Measurements from ENCODE around the gene MYT1. TPM values are rescaled to one million over a fixed set of nuclear protein-coding genes. Genes with fewer than 3 reads are reported as not detected.

Gene MYT1
- total and polyA plus RNA-seq, 2 of the 13 experiments (the other 11 are each of a cell fraction or from before 2014, with no cell fraction given) = 0.58 to 2.5 TPM

DNA sequence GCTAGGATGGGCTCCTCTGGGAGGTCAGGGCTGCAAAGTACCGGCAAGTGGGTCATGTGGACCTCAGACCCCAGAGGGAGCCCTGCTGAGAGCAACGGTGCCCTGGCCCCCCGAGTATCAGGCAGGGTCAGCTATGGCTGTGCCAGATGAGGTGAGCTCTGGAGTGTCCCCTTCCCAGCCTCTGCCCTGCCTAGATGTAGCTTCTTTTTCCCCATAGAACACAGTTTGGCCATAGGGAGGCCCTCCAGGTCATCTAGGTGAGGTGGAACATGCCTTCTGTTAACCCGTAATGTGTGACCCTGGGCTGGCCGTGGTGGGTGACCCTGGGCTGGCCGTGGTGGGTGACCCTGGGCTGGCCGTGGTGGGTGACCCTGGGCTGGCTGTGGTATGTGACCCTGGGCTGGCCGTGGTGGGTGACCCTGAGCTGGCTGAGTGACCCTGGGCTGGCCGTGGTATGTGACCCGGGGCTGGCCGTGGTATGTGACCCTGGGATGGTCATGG is 70.1 kb downstream of the MYT1 start:
- Histone ChIP-seq H3K4me3 (replicated peaks in 1 of 3; ENCODE audit: insufficient read depth in 1 of 3, low read depth in 2 of 3, low read length in 3 of 3) (no peak overlapping the region), H3K4me2 (ENCODE audit: low read depth, low read length) (peak overlapping the region; percentile 25), H4K20me1 (ENCODE audit: insufficient read depth, low read length) (no peaks in the 10 kb centered on the region), H3K9me3 (ENCODE audit: low read length) (no peaks in the 10 kb centered on the region), H2AFZ (ENCODE audit: low read length) (no peak overlapping the region), H3K4me1 (ENCODE audit: insufficient read depth, low read length) (peaks cover 63% of the 10 kb centered on the region), H3K27me3 (ENCODE audit: control insufficient read depth in 1 of 2, insufficient read depth in 2 of 2, low read length in 2 of 2) (peaks cover 0 to 15% of the 10 kb centered on the region in 2 experiments; a peak in 3 of 5 replicates), H3K9ac (ENCODE audit: insufficient read depth, low read depth, low read length) (no peak overlapping the region), H3K79me2 (ENCODE audit: insufficient read depth, low read length) (no peaks in the 10 kb centered on the region), H3K36me3 (replicated peaks in 1 of 2; ENCODE audit: control insufficient read depth in 1 of 2, insufficient read depth in 2 of 2, low read length in 2 of 2) (no peaks in the 10 kb centered on the region), H3K27ac (ENCODE audit: extremely low read length, insufficient read depth, low read length) (peak overlapping the region; percentile 20)
- ATAC-seq (peak; percentile 42), FAIRE-seq (no peak), DNase-seq (ENCODE audit: low spot score) (no peak)
- in situ Hi-C loops (cut with HindIII; ENCODE audit: extremely low pct_ligation_motif_present, low pct_unique_long_range_greater_than_20kb) (no loop called here), intact Hi-C loops (cut with micrococcal nuclease; ENCODE audit: unreplicated experiment) (no loop called here)
- ChIA-PET CTCF (ENCODE audit: low intra/inter-chr PET ratio, low total read pairs) (no interaction called here), POLR2A (interaction anchor here (0.7 to 2.4 kb wide), 5 partner anchors 8 to 22 kb away, joined by 3 to 16 read pairs (median 6); partner anchors contain the start of gene PCMTD2)
- BruUV-seq (replicated peaks) = no TSS peak
- 4% methylated on average over 11 of the region's 11 CpGs for WGBS (ENCODE audit: low lambda C conversion rate)
- TF ChIP-seq, protein P1, sequence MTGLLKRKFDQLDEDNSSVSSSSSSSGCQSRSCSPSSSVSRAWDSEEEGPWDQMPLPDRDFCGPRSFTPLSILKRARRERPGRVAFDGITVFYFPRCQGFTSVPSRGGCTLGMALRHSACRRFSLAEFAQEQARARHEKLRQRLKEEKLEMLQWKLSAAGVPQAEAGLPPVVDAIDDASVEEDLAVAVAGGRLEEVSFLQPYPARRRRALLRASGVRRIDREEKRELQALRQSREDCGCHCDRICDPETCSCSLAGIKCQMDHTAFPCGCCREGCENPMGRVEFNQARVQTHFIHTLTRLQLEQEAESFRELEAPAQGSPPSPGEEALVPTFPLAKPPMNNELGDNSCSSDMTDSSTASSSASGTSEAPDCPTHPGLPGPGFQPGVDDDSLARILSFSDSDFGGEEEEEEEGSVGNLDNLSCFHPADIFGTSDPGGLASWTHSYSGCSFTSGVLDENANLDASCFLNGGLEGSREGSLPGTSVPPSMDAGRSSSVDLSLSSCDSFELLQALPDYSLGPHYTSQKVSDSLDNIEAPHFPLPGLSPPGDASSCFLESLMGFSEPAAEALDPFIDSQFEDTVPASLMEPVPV (CRISPR knock-in tag; IDR thresholded peaks at IDR 0.05) = no peak
- TF ChIP-seq, protein P2, sequence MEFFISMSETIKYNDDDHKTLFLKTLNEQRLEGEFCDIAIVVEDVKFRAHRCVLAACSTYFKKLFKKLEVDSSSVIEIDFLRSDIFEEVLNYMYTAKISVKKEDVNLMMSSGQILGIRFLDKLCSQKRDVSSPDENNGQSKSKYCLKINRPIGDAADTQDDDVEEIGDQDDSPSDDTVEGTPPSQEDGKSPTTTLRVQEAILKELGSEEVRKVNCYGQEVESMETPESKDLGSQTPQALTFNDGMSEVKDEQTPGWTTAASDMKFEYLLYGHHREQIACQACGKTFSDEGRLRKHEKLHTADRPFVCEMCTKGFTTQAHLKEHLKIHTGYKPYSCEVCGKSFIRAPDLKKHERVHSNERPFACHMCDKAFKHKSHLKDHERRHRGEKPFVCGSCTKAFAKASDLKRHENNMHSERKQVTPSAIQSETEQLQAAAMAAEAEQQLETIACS (CRISPR knock-in tag; IDR thresholded peaks at IDR 0.05) = no peak
- TF ChIP-seq, protein P3, sequence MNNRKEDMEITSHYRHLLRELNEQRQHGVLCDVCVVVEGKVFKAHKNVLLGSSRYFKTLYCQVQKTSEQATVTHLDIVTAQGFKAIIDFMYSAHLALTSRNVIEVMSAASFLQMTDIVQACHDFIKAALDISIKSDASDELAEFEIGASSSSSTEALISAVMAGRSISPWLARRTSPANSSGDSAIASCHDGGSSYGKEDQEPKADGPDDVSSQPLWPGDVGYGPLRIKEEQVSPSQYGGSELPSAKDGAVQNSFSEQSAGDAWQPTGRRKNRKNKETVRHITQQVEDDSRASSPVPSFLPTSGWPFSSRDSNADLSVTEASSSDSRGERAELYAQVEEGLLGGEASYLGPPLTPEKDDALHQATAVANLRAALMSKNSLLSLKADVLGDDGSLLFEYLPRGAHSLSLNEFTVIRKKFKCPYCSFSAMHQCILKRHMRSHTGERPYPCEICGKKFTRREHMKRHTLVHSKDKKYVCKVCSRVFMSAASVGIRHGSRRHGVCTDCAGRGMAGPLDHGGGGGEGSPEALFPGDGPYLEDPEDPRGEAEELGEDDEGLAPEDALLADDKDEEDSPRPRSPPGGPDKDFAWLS (CRISPR knock-in tag; IDR thresholded peaks at IDR 0.05; ENCODE audit: borderline replicate concordance) = 0 out of 2 replicates have a peak, but pooled peaks have one; percentile 69
- TF ChIP-seq ZNF724P (CRISPR knock-in tag; IDR thresholded peaks at IDR 0.05; ENCODE audit: borderline replicate concordance) (no peak), KMT2B (CRISPR knock-in tag; IDR thresholded peaks at IDR 0.05) (no peak), EHMT2 (IDR thresholded peaks at IDR 0.05; ENCODE audit: borderline replicate concordance, low read depth, low read length) (no peak), SALL2 (CRISPR knock-in tag; IDR thresholded peaks at IDR 0.05) (no peak), CENPX (CRISPR knock-in tag; IDR thresholded peaks at IDR 0.05) (no peak), HOXA5 (CRISPR knock-in tag; IDR thresholded peaks at IDR 0.05) (no peak), CREM (IDR thresholded peaks at IDR 0.05) (no peak), CREM (CRISPR knock-in tag; IDR thresholded peaks at IDR 0.05) (no peak), DR1 (CRISPR knock-in tag; IDR thresholded peaks at IDR 0.05) (no peak), PRPF4 (IDR thresholded peaks at IDR 0.05; ENCODE audit: low read depth, low read length, poor library complexity, severe bottlenecking) (no peak), ZNF615 (CRISPR knock-in tag; IDR thresholded peaks at IDR 0.05; ENCODE audit: borderline replicate concordance) (no peak), AHR (CRISPR knock-in tag; IDR thresholded peaks at IDR 0.05) (no peak)
- TF ChIP-seq, protein P4, sequence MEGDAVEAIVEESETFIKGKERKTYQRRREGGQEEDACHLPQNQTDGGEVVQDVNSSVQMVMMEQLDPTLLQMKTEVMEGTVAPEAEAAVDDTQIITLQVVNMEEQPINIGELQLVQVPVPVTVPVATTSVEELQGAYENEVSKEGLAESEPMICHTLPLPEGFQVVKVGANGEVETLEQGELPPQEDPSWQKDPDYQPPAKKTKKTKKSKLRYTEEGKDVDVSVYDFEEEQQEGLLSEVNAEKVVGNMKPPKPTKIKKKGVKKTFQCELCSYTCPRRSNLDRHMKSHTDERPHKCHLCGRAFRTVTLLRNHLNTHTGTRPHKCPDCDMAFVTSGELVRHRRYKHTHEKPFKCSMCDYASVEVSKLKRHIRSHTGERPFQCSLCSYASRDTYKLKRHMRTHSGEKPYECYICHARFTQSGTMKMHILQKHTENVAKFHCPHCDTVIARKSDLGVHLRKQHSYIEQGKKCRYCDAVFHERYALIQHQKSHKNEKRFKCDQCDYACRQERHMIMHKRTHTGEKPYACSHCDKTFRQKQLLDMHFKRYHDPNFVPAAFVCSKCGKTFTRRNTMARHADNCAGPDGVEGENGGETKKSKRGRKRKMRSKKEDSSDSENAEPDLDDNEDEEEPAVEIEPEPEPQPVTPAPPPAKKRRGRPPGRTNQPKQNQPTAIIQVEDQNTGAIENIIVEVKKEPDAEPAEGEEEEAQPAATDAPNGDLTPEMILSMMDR (CRISPR knock-in tag; IDR thresholded peaks at IDR 0.05) = peak; percentile 44
- TF ChIP-seq, protein P5, sequence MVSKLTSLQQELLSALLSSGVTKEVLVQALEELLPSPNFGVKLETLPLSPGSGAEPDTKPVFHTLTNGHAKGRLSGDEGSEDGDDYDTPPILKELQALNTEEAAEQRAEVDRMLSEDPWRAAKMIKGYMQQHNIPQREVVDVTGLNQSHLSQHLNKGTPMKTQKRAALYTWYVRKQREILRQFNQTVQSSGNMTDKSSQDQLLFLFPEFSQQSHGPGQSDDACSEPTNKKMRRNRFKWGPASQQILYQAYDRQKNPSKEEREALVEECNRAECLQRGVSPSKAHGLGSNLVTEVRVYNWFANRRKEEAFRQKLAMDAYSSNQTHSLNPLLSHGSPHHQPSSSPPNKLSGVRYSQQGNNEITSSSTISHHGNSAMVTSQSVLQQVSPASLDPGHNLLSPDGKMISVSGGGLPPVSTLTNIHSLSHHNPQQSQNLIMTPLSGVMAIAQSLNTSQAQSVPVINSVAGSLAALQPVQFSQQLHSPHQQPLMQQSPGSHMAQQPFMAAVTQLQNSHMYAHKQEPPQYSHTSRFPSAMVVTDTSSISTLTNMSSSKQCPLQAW (CRISPR knock-in tag; IDR thresholded peaks at IDR 0.05) = peak; percentile 30; the same call in 1 of the 2 replicates

Data from HepG2 (cell line).